SK-N-SH (cell line): ENCODE results near the gene LY6G6C. TPM values are rescaled to one million over a fixed set of nuclear protein-coding genes. Genes with fewer than 3 reads are reported as not detected.

Experiments
- CHD2 ChIP-seq: fragments of 150-350 bp; IDR thresholded peaks from 2 replicates; pipeline ENCODE4 v1.6.1; 2018; ENCODE audit warnings: low read length; ENCODE audit not compliant: partially characterized antibody
- CTCF ChIP-seq: fragments of 200-600 bp; sonication (generic); IDR thresholded peaks from 2 replicates; pipeline ENCODE4 v1.6.1; 2017; ENCODE audit warnings: antibody characterized with exemption, mild to moderate bottlenecking, moderate library complexity
- EP300 ChIP-seq, 2 experiments: IDR thresholded peaks; 2 replicates each; pipeline versions ENCODE4 v1.4.0 to v1.6.1; 2012; ENCODE audit warnings: borderline replicate concordance in 1 of 2, low read depth in 1 of 2, low read length in 1 of 2
- FOXJ3 ChIP-seq: sonication (generic); formaldehyde crosslinking; IDR thresholded peaks from 2 replicates; pipeline ENCODE4 v1.5.1; 2020; ENCODE audit warnings: mild to moderate bottlenecking, missing genetic modification reagents
- GATA2 ChIP-seq: sonication (generic); formaldehyde crosslinking; IDR thresholded peaks from 2 replicates; pipeline ENCODE4 v1.5.0; 2020; ENCODE audit warnings: mild to moderate bottlenecking, missing genetic modification reagents
- JUND ChIP-seq: IDR thresholded peaks from 2 replicates; pipeline ENCODE4 v1.4.0; 2012
- MAX ChIP-seq: IDR thresholded peaks from 2 replicates; pipeline ENCODE4 v1.4.0; 2012; ENCODE audit warnings: low read depth
- MEF2A ChIP-seq: IDR thresholded peaks from 2 replicates; pipeline ENCODE4 v1.4.0; 2012; ENCODE audit warnings: low read depth, borderline replicate concordance
- NRF1 ChIP-seq: IDR thresholded peaks from 2 replicates; pipeline ENCODE4 v1.6.1; 2012; ENCODE audit warnings: low read depth, mild to moderate bottlenecking, low read length
- POLR2AphosphoS5 ChIP-seq: IDR thresholded peaks from 2 replicates; pipeline ENCODE4 v1.6.1; 2012; ENCODE audit warnings: low read depth, low read length
- RCOR1 ChIP-seq: fragments of 150-350 bp; IDR thresholded peaks from 2 replicates; pipeline ENCODE4 v1.6.1; 2017; ENCODE audit warnings: antibody characterized with exemption, low read length
- REST ChIP-seq: IDR thresholded peaks from 2 replicates; pipeline ENCODE4 v1.6.1; 2012; ENCODE audit warnings: mild to moderate bottlenecking, low read depth, low read length, moderate library complexity
- RXRA ChIP-seq: IDR thresholded peaks from 2 replicates; pipeline ENCODE4 v1.4.0; 2012; ENCODE audit warnings: low read depth, mild to moderate bottlenecking, borderline replicate concordance
- SMC3 ChIP-seq: IDR thresholded peaks from 2 replicates; pipeline ENCODE4 v1.6.1; 2012; ENCODE audit warnings: low read depth, low read length, improper control_type of control experiment
- TCF12 ChIP-seq: IDR thresholded peaks from 2 replicates; pipeline ENCODE4 v1.4.0; 2012
- TEAD4 ChIP-seq: IDR thresholded peaks from 2 replicates; pipeline ENCODE4 v1.4.0; 2012; ENCODE audit warnings: mild to moderate bottlenecking, borderline replicate concordance; ENCODE audit not compliant: insufficient read depth
- ZBTB33 ChIP-seq: IDR thresholded peaks from 2 replicates; pipeline ENCODE4 v1.4.0; 2012; ENCODE audit warnings: low read depth, borderline replicate concordance
- polyA plus RNA-seq, 3 experiments: library from polyadenylated mRNA; depleted of rRNA; stranded (reverse); fragments of >200 nt; gene quantifications; 2 replicates each; pipeline ENCODE4 v1.2.3, GENCODE V29; 2012

The LY6G6C gene
- polyA plus RNA-seq, 1 of the 3 experiments (the other 2 are of a cell fraction): not detected

GRCh38 chr6:31729979-31730630, 8.6 kb upstream of the LY6G6C start (continued):
- TF ChIP-seq RXRA: no peak
- no peak for TF ChIP-seq CHD2
- no peak for TF ChIP-seq RCOR1
- no peak for TF ChIP-seq MEF2A
- no peak for TF ChIP-seq FOXJ3 (CRISPR knock-in tag)
- peak; percentile 97 for TF ChIP-seq POLR2AphosphoS5
- no peak; the same call in 1 of the 2 replicates for TF ChIP-seq TEAD4
- TF ChIP-seq CTCF: no peak
- 0 out of 4 replicates have a peak, but pooled peaks of 1 of the 2 experiments have one; percentile 38 for TF ChIP-seq EP300 (IDR thresholded peaks at IDR 0.05; ENCODE audit: borderline replicate concordance in 1 of 2, low read depth in 1 of 2, low read length in 1 of 2)
- no peak for TF ChIP-seq REST
- TF ChIP-seq NRF1: peak; percentile 49
- TF ChIP-seq JUND: peak; percentile 41; the same call in 1 of the 2 replicates
- TF ChIP-seq GATA2: no peak
- TF ChIP-seq MAX: 0 out of 2 replicates have a peak, but pooled peaks have one; percentile 41
- TF ChIP-seq SMC3: peak; percentile 16; the same call in 1 of the 2 replicates
- TF ChIP-seq ZBTB33: peak; percentile 61; the same call in 1 of the 2 replicates
- peak; percentile 30; the same call in 1 of the 2 replicates for TF ChIP-seq TCF12
